HG03432 (cell line): ENCODE results near the gene UCK2.

Experiments
- ATAC-seq: cut with Tn5 transposase; IDR thresholded peaks from one replicate; pipeline ENCODE4 v1.9.1; 2021; ENCODE audit warnings: mild to moderate bottlenecking, moderate library complexity; ENCODE audit not compliant: unreplicated experiment

The UCK2 gene

DNA sequence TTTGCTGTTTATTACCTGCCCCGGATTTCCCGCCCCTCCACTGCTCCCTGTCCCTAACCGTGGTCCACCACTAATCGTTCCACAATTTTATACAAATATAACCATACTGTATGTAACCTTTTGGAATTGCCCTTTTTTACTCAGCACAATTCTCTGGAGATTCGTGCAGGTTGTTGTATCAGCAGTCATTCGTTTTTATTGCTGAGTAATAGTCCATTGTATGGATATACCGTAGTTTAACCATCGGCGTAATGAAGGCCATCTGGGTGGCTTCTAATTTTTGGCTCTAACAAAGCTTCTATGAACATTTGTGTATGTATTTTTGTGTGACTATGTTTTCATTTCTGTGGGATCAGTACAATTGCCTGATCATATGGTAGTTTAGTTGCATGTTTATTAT is 50.0 kb downstream of the UCK2 start:
- ATAC-seq = no peak

DNA sequence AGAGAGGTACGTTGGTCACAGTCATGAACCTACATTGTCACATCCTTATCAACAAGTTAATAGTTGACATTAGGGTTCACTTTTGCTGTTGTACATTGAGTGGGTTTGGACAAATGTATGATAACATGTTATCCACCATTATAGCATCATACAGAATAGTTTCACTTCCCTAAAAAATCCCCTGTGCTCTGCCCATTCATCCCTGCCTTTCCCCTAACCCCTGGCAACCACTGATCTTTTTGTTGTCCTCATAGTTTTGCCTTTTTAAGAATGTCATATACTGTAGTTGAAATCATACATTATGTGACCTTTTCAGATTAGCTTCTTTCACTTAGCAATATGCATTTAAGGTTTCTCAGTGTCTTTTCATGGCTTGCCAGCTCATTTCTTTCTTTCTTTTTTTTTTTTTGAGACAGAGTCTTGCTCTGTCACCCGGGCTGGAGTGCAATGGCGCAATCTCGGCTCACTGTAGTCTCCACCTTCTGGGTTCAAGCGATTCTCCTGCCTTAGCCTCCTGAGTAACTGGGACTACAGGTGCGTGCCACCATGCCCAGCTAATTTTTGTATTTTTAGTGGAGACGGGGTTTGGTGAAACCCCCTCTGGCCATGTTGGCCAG is 50.6 kb downstream of the UCK2 start:
- peak; percentile 73 for ATAC-seq

DNA sequence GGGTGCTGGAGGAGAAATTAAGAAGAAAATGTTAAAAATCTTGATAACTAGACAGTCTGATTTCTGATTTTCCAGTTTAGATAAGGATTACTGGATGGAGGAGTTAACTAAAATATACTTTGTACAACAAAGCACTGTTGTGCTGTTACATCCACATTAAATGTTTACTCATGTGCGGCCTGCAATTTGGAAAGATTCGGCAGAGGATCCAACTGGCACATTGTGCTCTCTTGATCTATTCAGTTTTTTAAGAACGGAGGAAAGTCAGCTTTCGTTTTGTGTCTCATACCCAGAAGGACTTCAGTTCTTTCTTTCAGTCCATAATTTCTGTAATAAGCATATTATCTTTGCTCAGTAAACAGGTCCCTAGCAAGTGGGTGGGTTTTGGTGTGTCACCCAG is 52.5 kb downstream of the UCK2 start:
- no peak for ATAC-seq

DNA sequence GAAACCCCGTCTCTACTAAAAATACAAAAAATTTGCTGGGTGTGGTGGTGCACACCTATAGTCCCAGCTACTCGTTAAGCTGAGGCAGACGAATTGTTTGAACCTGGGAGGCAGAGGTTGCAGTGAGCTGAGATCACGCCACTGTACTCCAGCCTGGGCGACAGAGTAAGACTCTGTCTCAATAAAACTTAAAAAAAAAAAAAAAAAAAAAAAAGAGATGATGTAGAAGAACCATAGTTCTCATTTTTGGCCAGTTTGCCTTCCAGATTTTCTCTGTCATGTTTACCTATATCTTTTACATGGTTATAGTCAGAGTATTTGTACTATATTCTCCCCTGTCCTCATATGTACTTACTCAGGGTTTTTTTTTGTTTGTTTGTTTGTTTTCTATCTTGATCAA is 53.6 kb downstream of the UCK2 start:
- no peak for ATAC-seq

GRCh38 chr1:165882168-165882837 is 54.9 kb downstream of the UCK2 start:
- ATAC-seq = no peak

DNA sequence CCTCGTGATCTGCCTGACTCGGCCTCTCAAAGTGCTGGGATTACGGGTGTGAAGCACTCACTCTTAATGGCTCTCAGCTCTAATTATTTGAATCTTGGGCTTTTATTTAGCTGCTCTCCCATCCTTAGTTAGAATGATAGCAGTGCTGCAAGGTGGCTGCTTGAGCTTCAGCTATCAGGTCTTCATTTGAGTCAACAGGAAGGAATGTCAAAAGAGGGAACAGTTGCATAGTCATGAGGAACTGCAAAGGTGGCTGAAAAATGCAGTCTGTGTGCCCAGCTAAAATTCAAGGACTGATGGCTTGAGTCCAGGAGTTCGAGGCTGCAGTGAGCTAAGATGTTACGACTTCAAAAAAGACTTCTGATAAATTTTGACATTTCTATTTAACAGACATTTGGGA is 55.6 kb downstream of the UCK2 start:
- ATAC-seq = no peak

DNA sequence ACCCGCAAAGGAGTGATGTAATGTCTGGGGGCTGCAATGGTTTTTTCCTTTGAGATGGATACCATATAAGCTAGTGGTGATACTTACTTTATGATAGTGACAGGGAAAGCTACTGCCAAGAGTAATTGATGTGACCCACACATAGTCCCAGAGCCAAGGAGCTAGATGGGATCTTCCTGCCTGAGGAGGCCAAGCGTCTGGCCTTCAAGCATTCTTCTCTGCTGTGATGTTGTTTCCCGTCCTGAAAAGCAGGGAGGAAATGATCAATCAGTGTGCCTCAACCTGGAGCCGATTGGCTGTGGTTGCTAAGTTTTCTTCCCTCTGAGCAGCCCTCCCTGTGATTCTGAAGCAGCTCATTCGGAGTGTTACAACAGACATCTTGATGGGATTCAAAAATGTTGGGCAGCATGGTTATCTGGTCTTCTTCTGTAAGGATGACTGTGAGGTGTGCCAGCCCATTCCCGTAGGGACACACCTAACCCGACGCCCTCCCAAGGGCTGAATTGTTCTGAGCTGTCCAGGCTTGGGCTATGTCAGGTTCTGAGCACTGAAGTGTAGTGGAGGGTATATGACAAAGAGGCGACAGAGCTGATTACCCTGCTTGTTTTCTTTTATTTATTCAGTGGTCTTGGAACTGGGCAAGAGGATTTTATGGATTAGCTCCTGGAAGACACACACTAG is 56.7 kb downstream of the UCK2 start:
- no peak for ATAC-seq

- ATAC-seq = peak; percentile 46
Observed at GRCh38 chr1:165884690-165885304, 57.4 kb downstream of the UCK2 start.

DNA sequence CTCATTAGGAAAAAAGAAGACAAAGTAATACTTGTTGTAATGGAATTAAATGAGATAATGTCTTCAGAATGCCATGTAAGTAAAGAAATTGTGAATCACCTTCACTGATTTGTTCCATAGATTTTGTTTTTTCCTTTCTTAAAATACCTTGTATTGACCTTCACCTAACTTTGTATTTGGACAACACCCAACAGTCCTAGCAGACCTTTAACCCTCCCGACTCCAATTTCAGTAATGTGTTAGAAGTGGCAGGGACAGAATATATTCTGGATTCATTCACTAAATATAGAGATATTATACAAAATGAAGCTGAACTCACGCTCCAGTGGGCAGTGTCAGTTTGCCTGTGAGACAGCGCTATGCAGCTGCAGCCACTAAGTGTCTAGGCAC is 57.9 kb downstream of the UCK2 start:
- ATAC-seq = no peak

- ATAC-seq = no peak
Observed at GRCh38 chr1:165886193-165886592, 58.8 kb downstream of the UCK2 start.

GRCh38 chr1:165886983-165887382 is 59.6 kb downstream of the UCK2 start:
- ATAC-seq = no peak

DNA sequence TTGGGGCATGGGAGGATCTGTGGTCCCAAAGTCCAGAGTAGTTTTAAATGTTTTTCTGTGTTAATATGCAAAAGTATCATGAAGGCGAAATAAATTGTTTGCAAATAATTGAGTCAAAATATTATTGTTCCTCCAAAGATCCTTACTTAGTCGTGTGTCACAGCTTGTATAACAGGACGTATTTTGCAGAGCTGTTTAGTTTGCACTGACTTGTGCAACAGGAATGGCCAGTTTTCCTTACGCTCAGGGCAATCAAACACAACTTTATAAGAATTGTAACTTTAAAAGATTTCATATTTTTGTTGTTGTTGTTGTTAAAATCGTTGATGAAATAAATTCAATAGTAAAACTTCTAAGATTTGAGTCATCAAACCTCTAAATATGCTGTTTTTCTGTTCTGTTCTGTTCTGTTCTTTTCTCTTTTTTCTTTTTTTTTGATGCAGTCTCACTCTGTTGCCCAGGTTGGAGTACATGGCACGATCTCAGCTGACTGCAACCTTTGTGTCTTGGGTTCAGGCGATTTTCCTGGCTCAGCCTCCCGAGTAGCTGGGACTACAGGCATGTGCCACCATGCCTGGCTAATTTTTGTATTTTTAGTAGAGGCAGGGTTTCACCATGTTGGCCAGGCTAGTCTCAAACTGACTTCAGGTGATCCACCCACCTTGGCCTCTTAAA is 60.6 kb downstream of the UCK2 start:
- no peak for ATAC-seq

DNA sequence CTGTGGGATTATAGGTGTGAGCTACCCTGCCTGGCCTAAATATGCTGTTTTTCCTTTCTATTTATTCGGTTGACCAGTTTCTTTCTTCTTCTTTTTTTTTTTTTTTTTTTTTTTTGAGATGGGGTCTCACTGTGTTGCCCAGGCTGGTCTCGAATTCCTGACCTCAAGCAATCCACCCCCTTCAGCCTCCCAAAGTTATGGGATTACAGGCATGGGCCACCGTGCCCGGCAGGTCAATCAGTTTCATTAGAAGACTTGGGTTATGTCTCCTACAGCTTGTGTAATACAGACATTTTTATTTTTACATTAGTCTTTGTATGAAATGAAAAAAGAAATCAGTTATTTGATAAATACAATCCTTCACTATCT is 61.1 kb downstream of the UCK2 start:
- no peak for ATAC-seq

DNA sequence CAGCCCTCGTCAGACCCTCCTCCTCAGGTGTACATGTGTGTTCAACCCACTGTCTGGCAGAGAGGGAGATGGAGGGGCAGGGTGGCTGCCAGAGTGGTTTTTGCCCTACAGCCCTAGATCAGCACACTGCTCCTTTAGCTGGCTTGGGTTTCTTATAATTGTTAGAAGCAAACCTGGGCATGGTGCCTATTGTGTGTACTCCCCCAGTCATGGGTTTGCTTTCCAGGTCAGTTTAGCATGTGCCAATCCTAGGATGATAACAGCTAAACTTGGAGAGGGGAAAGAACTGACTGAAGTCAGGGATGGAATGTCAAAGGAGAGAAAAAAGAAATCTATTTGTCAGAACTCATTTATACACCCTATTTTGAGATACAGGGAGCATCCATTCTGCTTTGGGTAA is 63.3 kb downstream of the UCK2 start:
- no peak for ATAC-seq

DNA sequence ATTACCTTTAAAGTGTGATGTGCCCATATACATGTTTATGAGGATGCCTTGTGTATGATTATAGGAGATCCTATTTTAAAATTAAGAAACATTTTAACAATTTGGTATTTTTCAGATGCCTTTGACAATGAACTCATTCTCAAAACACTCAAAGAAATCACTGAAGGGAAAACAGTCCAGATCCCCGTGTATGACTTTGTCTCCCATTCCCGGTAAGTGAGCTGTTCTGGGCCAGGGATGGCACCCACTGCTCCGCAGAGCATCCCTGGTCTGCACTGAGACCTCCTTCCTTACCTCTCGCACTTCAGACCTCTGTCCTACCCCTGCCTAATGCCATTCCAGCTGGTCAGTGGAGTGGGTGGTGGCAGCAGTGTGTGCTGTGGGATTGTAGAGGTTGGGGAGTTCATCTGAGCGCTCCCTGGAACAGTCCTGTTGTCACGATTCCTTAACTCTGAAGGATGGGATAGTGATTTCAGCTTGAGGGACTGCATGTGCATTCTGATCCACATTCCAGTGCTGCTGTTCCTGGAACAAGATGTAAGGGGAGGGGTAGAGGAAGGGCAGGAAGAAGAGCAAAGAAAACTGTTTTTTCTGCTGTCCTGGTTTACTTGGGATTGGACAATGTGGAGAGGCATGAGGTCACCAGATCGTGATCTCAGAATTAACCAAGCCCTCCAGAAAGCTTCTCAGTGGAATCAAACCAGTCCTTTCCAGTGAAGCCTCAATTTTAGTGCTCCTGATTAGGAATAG is 63.9 kb downstream of the UCK2 start:
- ATAC-seq = no peak

GRCh38 chr1:165892935-165893334 is 65.5 kb downstream of the UCK2 start:
- ATAC-seq = no peak

- no peak for ATAC-seq
Observed at GRCh38 chr1:165893507-165893906, 66.1 kb downstream of the UCK2 start.

GRCh38 chr1:165894591-165894990 is 67.2 kb downstream of the UCK2 start:
- no peak for ATAC-seq

DNA sequence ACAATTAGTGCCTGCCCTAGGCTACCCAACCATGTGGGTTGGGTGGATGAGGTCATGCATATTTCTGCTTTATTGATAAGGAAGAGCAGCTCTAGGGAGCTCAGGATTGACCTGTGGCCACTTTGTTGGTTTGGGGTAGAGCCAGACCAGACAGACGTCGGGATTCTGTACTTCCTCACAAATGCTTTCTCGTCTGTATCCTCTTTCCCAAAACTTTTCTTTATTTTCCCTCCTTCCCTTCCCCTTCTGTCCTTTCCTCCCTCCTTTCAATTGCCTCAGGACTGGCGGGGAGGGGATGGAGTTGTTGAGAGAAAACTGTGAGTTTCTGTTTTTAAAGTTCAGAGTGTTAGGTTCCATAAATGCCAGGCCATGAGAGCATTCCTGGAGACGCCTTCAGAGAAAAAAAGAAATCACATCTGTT is 68.0 kb downstream of the UCK2 start:
- no peak for ATAC-seq

GRCh38 chr1:165896277-165896676 is 68.9 kb downstream of the UCK2 start:
- no peak for ATAC-seq
